GM18909 (cell line): ENCODE measurements around the gene RDH5.

ENCODE experiments used
- ATAC-seq: cut with Tn5 transposase; IDR thresholded peaks from one replicate; pipeline ENCODE4 v1.9.1; 2021; ENCODE audit warnings: mild to moderate bottlenecking; ENCODE audit not compliant: unreplicated experiment, poor library complexity

Gene RDH5

DNA sequence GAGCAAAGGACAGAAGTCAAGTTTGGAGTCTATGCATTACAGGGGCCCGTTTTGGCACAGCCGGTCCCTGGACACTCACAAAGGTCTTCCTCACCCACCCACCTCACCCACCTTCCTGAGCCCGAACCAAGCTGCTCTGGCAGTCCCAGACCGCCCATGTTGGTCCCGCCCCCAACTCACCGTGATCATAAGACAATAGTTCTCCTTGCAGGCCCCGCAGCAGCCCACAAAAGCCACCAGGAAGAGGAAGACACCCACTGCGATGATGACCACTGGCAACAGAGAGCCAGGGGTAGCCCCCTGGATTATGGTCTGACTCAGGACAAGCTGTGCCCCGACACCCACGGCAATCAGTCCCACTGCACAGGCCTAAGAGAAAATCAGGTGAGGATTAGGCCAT, 6.8 kb downstream of the RDH5 start:
- no peak for ATAC-seq

DNA sequence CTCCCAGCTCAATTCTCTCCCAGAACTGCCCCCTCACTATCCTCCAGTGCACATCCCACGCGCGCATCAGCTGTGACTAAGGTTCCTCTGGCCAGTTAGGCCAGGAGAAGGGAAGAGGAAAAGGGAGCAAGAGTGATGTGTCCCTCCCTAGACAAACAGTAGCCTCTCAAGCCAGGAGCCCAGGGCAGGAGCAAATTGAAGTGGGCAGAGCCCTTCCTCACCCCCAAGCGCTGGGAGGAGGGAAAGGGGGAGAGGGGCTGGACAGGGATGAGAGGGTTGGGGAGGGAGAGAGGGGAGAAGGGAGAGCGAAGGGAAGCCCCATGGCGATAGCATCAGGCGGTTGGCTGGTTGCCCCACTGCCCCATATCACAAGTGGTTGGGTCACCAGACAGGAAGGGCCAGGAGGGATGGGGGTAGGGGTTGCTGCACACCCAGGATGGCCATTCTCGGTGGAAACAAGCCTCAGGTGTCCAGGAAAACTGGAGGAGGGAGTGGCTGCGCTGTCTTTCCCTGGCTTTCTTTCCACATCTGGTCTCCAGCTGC, 7.5 kb downstream of the RDH5 start:
- no peak for ATAC-seq

DNA sequence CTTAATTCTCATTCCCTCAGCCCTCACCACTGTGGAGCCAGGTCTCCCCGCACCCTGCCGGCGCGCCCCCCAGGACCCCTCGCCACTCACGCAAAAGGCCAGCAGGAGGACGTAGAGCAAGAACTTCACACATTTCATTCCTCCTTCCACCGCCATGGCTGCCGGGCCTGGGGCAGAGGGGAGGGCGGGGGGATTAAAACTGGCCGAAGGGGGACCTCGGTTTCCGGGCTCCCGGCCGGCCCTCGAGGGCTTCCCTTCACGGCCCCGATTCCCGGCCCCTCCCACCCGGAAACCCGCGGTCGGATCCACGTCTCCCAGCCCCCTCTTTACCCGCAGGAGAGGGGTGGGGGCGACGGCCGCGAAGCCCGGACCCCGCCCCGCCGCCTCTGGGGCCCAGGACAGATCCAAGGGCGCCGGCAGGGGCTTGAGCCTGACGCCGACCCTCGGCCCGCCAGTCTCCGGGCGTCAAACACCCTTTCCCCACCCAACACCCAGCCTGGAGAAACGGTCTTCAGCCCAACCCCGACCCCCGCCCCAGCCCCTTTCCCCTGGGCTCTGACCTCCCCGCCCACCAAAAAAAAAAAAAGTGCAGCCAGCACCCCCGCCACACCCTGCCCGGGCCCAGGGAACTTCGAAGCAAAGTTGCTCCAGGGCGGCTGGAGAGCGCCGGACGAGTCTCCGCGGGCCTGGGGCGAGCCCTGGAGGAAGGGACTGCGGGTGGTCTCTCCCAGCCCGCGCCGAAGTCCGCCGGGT, 8.2 kb downstream of the RDH5 start:
- ATAC-seq = peak; percentile 28

DNA sequence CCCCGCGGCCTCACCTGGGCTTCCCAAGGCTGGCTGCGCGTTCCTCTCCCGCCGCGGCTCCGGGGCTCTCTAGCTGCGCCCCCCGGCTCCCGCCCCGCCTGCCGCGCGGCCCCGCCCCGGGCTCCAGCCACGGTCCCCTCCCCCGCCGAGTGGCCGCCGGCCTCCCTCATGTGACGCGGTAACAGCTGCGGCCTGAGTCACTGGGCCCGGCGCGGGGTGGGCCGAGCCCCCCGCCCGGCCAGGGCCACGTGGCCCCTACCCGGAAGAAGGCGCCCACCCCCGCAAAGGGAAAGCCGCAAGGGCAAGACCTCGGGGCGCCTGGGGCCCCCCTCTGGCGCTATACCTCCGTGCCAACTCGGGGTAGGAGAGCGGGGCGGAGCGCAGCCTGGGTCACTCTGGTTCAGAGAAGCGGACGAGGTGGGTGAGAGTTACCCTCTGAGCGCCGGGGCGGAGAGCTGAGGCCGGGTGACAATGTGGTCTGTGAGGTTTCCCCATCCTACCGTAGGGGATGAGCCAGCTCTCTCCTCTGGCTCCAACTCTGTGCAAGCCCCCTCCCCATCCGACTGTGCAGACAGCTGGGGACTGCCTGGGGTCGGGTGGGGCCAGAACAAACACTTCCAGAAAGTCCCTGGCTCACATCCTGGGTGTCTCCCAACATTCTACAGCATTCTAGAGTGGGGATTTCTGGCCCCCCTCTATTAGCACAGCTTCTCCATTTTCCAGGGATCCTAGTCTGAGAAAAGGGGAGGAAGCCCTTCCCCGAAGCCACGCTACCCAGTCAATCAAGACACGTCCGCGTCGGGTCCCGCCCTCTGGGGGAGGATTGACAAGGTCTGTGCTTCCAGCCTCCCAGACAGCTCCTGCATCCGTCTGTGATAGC, 9.0 kb downstream of the RDH5 start, which contains the start of gene CD63:
Gene CD63 (minus strand): TSS at position 71 of the 880 bp plus-strand sequence. CDS start 668 bp downstream, outside the sequence.
- peak; percentile 72 for ATAC-seq

DNA sequence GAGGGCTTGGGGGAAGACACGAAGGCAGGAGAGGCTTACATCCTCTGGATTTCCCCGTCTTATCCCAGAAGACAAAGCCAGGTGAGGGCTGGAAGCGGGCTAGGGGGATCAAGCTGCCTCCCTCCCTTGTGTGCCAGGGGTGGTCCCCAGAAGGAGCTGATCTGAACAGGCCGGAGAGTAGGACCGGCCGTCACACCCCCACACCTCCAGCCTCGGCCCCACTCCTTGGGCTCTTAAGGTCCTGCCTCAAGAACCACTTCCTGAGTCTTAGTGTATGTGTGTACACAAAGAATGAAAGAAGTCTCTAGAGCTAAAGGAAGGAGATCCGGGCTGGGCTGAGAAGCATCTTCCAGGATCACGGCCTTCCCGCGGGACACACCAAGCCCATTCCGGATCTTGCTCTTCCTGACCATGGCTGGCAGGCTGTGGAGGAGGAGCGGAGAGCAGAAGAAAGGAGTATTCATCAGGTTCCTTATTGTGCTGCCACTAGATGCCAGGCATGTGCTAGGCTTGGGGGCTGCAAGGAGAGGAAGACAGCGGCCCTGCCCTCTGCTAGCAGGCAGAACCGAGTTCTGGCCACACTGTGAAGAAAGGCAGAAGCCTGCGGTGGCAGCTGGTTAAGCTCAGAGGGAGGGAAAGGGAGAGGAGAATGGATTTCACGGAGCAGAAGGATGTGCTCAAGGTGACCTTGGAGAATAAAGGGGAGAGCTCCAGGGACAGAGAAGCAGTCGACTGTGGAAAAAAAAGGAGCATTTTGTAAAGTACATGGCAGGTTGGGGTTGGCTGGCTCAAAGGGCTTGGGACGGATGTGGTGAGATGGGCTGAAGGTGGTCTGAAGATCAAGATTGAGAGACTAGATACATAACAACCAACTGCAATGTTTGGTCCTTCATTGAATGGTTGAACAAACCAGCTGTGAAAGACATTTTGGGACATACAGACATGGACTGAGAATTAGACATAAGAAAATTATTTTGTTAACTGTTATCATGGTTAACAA, 9.9 kb downstream of the RDH5 start:
- ATAC-seq = peak; percentile 55

DNA sequence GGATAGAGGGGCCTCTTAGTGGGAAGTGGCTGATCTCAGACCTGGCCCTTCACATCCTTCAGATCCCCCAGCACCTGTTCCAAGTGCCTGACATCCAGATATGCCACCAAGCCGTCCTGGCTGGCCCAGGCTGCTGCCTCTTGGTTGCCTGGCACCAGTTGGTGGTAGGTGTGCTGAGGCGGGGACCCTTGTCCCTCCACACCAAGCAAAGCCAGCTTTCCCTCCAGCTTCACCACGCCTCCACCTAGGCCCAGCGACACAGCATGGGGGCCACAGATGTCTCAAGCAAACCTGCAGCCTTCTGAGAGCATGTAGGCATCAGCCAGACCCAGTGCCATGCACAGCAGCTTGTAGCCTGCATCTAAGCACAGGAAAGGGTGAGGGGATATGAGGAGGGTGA, 12.1 kb downstream of the RDH5 start:
- no peak for ATAC-seq

DNA sequence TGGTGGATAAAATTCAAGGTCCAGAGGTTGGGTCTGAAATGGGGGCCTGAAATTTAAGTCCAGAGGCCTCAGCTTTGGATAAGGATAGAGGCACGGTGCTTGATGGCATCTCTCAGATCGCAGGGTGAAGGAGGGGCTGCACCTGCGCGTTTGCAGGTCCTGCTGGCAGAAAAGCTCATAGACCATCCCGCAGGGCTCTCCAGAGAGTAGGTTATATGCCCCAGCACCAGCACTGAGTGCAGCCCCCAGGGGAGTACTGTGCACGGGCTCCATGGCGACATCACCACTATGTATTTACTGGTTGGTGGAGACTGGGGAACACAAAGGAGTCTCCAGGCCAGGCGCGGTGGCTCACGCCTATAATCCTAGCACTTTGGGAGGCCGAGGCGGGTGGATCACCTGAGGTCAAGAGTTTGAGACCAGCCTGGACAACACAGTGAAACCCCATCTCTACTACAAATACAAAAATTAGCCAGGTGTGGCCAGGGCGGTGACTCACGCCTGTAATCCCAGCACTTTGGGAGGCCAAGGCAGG, 12.9 kb downstream of the RDH5 start:
- ATAC-seq = no peak

DNA sequence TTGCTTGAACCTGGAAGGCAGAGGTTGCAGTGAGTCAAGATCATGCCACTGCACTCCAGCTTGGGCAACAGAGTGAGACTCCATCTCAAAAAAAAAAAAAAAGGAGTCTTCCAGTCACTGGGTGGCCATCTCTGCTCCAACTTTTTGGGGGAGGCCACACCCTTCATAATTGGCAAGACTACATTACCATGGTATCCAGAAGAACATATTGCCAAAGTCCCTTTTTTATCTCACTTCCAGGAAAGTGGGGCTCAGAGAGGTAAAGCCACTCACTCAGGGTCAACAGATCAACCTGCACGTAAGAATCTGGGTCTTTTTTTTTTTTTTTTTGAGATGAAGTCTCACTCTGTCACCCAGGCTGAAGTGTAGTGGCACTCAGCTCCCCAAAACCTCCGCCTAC, 13.7 kb downstream of the RDH5 start:
- ATAC-seq = no peak

DNA sequence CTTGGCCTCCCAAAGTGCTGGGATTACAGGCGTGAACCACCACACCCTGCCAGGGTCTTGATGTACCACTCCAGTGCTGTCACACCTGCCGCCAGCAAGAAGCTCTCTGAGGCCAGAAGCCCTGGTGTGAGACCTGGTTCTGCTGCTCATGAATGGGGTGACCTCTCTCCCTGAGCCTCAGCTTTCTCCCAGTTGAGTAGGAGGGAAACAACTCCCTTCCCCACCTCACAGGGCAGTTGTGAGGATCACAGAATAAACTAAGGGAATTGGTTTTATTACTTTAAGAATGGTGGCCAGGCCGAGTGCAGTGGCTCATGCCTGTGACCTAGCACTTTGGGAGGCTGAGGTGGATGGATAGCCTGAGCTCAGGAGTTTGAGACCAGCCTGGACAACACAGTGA, 14.4 kb downstream of the RDH5 start:
- ATAC-seq = no peak

DNA sequence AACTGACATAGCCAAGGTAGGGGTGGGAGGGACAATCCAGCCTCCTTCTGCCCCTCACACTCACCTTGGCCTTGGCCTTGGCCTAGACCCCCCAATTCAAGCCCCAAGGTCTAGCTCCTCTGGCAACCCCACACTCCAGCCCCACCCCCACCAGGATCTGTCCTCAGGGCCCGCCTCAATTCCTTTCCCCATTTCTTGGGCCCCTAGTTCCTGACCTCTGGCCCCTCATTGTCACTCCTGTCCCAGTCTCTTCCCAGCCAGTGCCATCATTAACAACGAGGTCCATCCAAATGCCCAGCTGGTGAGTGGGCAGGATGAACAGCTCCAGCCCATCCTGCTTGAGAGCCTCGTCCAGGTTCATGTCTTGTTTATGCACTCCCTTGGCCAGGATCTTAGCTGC, 15.9 kb downstream of the RDH5 start:
- ATAC-seq = no peak

DNA sequence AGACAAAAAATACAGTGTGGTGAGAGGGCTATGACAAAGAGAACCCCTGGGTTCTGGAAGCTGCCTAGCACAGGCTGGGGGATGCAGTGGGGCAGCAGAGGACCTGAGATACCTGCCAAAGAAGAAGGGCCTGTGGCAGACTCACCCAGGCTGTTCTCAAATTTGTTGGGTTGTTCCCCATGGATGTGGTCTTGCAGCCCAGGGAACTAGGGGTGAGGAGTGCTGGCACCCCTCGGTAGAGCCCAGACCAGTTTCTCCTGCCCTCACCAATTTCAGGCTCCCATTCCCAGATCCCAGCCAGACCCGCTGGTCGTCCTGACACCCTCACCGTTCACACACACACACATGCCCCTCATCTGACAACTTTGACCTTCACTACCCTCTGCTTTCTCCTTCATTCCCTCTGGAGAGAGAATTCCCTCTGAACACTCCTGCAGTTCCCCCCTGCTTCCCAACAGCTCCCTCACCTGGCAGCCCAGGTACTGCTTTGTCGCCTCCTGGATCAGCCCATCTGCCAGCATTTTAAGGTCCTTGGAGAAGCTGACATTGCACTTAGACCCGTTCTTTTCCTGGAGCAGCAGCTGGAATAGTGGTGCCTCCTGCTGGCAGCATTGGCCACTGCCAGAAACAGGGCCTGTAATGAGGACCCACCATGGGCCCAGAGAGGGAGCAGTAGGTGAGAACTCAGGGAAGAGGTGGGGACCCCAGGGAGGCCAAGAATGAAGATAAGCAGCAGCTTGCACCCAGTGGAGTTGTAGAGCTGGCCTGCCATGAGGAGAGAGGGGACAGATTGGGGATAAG, 16.8 kb downstream of the RDH5 start:
- no peak for ATAC-seq

DNA sequence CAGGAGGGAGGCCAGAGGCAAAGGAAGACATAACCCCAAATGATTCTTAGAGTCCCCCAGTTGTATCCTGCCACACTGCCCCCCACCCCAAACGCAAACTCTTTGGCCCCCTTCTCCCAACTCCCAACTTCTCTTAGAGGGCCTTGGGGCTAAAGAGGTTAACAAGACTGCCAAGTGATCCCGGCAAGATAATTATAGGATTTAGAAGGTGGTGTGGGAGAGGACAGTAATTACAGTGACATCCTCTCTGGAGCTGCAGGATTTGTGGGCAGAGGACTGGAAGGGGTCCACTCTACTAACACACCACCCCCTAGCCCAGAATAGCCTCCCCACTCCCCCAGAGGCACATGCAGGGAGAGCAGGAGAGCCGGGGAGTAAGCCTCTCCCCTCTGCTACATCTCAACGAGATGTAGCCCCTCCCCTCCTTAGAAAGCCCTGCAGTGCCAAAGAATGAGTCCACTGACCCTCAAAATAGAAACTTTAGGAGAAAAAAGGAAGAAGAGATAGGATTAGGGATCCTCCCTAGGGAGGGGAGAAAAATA, 17.5 kb downstream of the RDH5 start:
- peak; percentile 12 for ATAC-seq

DNA sequence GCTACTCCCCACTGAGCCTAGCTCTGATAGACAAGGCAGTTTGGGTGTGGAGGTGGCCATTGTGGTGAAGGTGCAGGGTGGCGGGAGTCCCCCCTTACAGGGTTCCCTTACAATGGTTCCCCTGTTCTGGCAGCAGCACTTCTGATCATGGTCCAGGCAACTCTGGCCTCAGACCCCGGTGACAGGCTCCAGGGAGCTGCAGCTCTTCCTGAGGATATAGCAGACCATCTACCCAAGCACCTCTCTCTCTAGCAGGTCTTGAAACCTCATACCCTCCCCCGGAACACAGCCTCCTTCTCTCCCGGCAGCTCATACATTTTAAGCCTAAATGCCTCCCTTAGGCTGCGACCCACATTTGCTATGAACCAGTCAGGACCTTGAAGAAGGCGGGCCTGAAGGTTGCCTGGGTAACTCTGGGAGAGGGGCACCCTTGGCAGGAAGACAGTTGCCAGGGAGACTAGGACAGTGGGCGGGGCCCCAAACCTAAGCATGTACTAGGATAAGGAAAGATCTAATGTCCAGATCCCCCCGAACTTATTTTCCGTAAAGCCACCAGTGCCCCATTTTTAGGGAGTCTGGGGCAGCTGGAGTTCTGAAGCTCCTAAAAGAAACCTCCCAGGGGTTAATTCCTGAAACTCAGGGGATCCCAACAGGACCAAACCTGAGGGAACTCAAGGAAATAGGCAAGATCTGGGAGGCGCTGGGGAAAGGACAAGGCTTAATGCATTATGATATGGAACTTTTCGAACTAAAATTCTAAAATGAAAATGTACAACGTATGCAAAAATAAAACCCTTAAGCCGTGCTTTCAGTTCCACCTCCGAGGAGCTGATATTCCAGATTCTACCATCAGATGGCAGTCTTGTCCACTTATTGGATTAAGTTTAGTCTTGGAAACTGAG, 18.2 kb downstream of the RDH5 start:
- ATAC-seq = peak; percentile 87

DNA sequence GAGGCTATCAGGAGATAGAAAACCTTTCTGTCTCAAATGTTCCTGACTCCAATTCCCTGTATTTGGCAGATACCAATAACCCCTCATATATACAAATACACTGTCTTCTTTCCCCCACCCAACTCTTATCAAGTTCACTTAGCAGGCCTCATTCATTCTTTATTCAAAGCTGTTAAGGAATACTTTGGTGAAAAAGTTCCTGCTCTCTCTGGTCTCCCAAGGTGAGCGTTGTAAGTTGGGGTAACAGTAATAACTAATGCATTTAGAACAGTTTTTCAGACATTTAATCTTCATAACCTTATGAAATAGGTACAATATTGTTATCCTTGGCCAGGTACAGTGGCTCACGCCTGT, 18.8 kb downstream of the RDH5 start:
- ATAC-seq = no peak

DNA sequence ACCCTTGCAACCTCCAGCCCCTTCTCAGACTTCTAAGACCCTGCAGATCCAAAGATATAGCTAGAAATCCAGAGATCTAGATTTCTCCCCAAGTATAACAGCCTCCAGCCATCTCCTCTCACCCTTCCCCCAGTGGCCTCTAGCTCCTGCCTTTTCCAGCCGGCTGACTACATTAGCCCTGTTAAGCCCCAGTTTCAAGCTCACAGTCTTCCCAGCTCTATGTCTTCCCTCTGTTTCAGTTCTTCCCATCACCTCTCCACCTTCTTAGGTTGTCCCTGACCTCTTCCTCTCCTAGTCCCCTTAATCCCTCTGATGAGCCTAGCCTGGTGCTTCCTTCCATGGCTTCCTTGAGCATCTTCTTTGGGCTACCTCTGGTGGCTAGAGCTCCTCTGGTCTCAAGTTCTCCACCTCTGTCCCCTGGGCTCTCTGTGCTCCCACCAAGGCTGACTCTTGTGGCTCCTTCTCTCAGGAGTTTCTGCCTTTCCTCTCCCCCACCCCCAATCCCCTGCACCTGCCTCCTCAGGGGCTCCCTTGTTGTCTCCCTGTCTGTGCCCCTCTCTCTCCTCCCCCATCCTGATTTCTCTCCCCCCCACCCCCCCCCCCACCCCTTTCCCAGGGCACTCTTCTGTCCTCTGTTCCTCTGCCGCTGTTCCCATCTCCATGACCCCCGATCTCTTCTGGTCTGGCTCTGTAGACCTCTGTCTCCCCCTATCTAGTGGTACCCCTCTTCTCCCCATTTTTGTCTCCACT, 21.9 kb downstream of the RDH5 start:
- ATAC-seq = no peak

DNA sequence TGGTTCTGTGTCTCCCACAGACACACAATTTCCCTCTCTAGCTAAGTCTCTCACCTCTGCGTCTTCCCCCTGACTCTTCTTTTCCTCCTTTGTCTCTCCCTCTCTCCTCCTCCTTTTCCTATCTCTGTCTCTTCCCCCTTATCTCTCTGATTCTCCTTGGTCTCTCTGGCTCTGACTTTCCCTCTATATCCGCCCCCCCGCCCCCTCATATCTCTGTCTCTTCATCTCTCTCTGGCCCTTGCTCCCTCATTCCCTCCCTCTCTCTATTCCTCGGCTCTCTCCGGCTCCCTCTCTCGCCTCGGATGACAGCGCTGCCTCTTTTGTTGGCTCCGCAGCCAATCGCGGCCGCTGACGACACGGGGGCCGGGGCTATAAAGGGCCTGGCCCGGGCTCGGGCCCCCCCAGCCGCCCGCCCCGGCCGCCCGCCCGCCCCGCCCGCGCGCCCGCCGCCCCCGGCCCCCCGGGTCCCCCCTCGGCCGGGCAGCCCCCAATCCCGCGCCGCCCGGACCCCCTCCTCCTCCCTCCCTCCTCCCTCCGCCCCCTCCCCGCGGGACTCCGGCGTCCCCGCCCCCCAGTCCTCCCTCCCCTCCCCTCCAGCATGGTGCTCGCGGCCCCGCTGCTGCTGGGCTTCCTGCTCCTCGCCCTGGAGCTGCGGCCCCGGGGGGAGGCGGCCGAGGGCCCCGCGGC, 22.7 kb downstream of the RDH5 start, which contains the start of gene GDF11:
Gene GDF11 (plus strand): TSS at position 404 of the 687 bp plus-strand sequence. CDS start 195 bp downstream, at position 599.
- ATAC-seq = peak; percentile 39
